ENCODE results near the gene NUP93. TPM values are rescaled to one million over a fixed set of nuclear protein-coding genes. Genes with fewer than 3 reads are reported as not detected.

Gene NUP93
- total and polyA plus RNA-seq, 2 experiments from 2014 or later = 139 to 187 TPM

DNA sequence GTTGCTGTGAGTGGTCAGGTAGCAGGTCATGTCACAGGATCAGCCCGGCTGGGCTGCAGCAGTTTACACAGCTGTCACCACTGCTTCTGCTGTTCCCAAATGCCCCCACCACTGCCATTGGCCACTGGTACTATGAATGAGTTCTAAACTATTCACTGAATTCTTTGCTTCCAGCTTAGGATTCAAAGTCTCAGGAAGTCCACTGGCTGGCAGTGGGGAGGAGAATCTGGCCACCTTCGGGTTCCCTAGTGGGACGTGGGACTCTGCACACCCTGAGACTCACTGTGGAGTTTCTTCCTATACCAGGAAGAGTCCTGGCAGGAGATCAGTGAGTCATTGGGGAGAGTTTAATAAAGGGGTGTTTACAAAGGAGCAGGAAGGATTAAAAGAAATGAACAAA lies 40.8 kb upstream of the NUP93 start:
- Mint-ChIP-seq H3K4me3 (no peak overlapping the region), H3K36me3 (ENCODE audit: low read depth) (peaks cover 27% of the 10 kb centered on the region), H3K9me3 (peaks cover 11% of the 10 kb centered on the region; the same call in 2 of the 3 replicates), H3K27ac (no peak overlapping the region), H3K27me3 (ENCODE audit: insufficient read depth, low read depth, poor library complexity) (peaks cover 14% of the 10 kb centered on the region), H3K4me1 (peaks cover 10% of the 10 kb centered on the region)
- H3K4me3 ChIP-seq = no peak overlapping the region
- H3K27me3 ChIP-seq (ENCODE audit: insufficient read depth) = no peaks in the 10 kb centered on the region
- TF ChIP-seq POLR2AphosphoS5 (IDR thresholded peaks at IDR 0.05; ENCODE audit: low read depth) (no peak), EZH2 (IDR thresholded peaks at IDR 0.05; ENCODE audit: low read depth, unreplicated experiment) (no peak), ZNF114 (CRISPR knock-in tag; IDR thresholded peaks at IDR 0.05) (no peak), NANOG (IDR thresholded peaks at IDR 0.05; ENCODE audit: borderline replicate concordance) (no peak), ZNF331 (CRISPR knock-in tag; IDR thresholded peaks at IDR 0.05; ENCODE audit: low read depth) (no peak), EZH2phosphoT487 (IDR thresholded peaks at IDR 0.05; ENCODE audit: unreplicated experiment) (no peak), CREB1 (CRISPR knock-in tag; IDR thresholded peaks at IDR 0.05; ENCODE audit: low read depth) (no peak)
- TF ChIP-seq, protein P1, sequence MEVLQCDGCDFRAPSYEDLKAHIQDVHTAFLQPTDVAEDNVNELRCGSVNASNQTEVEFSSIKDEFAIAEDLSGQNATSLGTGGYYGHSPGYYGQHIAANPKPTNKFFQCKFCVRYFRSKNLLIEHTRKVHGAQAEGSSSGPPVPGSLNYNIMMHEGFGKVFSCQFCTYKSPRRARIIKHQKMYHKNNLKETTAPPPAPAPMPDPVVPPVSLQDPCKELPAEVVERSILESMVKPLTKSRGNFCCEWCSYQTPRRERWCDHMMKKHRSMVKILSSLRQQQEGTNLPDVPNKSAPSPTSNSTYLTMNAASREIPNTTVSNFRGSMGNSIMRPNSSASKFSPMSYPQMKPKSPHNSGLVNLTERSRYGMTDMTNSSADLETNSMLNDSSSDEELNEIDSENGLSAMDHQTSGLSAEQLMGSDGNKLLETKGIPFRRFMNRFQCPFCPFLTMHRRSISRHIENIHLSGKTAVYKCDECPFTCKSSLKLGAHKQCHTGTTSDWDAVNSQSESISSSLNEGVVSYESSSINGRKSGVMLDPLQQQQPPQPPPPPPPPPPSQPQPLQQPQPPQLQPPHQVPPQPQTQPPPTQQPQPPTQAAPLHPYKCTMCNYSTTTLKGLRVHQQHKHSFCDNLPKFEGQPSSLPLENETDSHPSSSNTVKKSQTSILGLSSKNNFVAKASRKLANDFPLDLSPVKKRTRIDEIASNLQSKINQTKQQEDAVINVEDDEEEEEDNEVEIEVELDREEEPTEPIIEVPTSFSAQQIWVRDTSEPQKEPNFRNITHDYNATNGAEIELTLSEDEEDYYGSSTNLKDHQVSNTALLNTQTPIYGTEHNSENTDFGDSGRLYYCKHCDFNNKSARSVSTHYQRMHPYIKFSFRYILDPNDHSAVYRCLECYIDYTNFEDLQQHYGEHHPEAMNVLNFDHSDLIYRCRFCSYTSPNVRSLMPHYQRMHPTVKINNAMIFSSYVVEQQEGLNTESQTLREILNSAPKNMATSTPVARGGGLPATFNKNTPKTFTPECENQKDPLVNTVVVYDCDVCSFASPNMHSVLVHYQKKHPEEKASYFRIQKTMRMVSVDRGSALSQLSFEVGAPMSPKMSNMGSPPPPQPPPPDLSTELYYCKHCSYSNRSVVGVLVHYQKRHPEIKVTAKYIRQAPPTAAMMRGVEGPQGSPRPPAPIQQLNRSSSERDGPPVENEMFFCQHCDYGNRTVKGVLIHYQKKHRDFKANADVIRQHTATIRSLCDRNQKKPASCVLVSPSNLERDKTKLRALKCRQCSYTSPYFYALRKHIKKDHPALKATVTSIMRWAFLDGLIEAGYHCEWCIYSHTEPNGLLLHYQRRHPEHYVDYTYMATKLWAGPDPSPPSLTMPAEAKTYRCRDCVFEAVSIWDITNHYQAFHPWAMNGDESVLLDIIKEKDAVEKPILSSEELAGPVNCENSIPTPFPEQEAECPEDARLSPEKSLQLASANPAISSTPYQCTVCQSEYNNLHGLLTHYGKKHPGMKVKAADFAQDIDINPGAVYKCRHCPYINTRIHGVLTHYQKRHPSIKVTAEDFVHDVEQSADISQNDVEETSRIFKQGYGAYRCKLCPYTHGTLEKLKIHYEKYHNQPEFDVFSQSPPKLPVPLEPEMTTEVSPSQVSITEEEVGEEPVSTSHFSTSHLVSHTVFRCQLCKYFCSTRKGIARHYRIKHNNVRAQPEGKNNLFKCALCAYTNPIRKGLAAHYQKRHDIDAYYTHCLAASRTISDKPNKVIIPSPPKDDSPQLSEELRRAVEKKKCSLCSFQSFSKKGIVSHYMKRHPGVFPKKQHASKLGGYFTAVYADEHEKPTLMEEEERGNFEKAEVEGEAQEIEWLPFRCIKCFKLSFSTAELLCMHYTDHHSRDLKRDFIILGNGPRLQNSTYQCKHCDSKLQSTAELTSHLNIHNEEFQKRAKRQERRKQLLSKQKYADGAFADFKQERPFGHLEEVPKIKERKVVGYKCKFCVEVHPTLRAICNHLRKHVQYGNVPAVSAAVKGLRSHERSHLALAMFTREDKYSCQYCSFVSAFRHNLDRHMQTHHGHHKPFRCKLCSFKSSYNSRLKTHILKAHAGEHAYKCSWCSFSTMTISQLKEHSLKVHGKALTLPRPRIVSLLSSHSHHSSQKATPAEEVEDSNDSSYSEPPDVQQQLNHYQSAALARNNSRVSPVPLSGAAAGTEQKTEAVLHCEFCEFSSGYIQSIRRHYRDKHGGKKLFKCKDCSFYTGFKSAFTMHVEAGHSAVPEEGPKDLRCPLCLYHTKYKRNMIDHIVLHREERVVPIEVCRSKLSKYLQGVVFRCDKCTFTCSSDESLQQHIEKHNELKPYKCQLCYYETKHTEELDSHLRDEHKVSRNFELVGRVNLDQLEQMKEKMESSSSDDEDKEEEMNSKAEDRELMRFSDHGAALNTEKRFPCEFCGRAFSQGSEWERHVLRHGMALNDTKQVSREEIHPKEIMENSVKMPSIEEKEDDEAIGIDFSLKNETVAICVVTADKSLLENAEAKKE (CRISPR knock-in tag; IDR thresholded peaks at IDR 0.05) = no peak
- TF ChIP-seq, protein P2, sequence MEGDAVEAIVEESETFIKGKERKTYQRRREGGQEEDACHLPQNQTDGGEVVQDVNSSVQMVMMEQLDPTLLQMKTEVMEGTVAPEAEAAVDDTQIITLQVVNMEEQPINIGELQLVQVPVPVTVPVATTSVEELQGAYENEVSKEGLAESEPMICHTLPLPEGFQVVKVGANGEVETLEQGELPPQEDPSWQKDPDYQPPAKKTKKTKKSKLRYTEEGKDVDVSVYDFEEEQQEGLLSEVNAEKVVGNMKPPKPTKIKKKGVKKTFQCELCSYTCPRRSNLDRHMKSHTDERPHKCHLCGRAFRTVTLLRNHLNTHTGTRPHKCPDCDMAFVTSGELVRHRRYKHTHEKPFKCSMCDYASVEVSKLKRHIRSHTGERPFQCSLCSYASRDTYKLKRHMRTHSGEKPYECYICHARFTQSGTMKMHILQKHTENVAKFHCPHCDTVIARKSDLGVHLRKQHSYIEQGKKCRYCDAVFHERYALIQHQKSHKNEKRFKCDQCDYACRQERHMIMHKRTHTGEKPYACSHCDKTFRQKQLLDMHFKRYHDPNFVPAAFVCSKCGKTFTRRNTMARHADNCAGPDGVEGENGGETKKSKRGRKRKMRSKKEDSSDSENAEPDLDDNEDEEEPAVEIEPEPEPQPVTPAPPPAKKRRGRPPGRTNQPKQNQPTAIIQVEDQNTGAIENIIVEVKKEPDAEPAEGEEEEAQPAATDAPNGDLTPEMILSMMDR (conservative IDR thresholded peaks at IDR 0.05; ENCODE audit: low read depth in 2 of 2) = no peak
- TF ChIP-seq, protein P3, sequence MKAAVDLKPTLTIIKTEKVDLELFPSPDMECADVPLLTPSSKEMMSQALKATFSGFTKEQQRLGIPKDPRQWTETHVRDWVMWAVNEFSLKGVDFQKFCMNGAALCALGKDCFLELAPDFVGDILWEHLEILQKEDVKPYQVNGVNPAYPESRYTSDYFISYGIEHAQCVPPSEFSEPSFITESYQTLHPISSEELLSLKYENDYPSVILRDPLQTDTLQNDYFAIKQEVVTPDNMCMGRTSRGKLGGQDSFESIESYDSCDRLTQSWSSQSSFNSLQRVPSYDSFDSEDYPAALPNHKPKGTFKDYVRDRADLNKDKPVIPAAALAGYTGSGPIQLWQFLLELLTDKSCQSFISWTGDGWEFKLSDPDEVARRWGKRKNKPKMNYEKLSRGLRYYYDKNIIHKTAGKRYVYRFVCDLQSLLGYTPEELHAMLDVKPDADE (IDR thresholded peaks at IDR 0.05) = no peak
- TF ChIP-seq, protein P4, sequence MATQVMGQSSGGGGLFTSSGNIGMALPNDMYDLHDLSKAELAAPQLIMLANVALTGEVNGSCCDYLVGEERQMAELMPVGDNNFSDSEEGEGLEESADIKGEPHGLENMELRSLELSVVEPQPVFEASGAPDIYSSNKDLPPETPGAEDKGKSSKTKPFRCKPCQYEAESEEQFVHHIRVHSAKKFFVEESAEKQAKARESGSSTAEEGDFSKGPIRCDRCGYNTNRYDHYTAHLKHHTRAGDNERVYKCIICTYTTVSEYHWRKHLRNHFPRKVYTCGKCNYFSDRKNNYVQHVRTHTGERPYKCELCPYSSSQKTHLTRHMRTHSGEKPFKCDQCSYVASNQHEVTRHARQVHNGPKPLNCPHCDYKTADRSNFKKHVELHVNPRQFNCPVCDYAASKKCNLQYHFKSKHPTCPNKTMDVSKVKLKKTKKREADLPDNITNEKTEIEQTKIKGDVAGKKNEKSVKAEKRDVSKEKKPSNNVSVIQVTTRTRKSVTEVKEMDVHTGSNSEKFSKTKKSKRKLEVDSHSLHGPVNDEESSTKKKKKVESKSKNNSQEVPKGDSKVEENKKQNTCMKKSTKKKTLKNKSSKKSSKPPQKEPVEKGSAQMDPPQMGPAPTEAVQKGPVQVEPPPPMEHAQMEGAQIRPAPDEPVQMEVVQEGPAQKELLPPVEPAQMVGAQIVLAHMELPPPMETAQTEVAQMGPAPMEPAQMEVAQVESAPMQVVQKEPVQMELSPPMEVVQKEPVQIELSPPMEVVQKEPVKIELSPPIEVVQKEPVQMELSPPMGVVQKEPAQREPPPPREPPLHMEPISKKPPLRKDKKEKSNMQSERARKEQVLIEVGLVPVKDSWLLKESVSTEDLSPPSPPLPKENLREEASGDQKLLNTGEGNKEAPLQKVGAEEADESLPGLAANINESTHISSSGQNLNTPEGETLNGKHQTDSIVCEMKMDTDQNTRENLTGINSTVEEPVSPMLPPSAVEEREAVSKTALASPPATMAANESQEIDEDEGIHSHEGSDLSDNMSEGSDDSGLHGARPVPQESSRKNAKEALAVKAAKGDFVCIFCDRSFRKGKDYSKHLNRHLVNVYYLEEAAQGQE (IDR thresholded peaks at IDR 0.05; ENCODE audit: unreplicated experiment) = no peak
- H3K4me1 ChIP-seq (ENCODE audit: insufficient read depth) = peaks cover 4% of the 10 kb centered on the region; the same call in 1 of the 2 replicates
- H4K20me1 ChIP-seq (replicated peaks; ENCODE audit: insufficient read depth) = no peaks in the 10 kb centered on the region
- no peak overlapping the region for H2AFZ ChIP-seq
- H3K36me3 ChIP-seq (ENCODE audit: insufficient read depth) = no peaks in the 10 kb centered on the region
- no peaks in the 10 kb centered on the region for H3K79me2 ChIP-seq (replicated peaks; ENCODE audit: insufficient read depth)
- H3K9me2 ChIP-seq (ENCODE audit: insufficient read depth) = no peaks in the 10 kb centered on the region
- H3K27ac ChIP-seq (ENCODE audit: low read depth) = no peak overlapping the region
- H3K4me2 ChIP-seq = no peak overlapping the region
- DNase-seq (ENCODE audit: low spot score) (no peak), ATAC-seq (no peak)
- no peaks in the 10 kb centered on the region for H3F3A ChIP-seq (replicated peaks; ENCODE audit: low read depth)

Measured in GM23338 (cell line).